IMR-90 (cell line): ENCODE data around the gene FNIP1. TPM values are rescaled to one million over a fixed set of nuclear protein-coding genes. Genes with fewer than 3 reads are reported as not detected.

ENCODE experiments used
- ATAC-seq: fragments of 200-7000 bp; cut with Tn5 transposase; 2 replicates; pipeline ENCODE4 v1.9.1; 2020; ENCODE audit warnings: low read depth, mild to moderate bottlenecking, moderate library complexity
- BruUV-seq: library from RNA; stranded (reverse); fragments of 400-500 nt; replicated peaks from 2 replicates; lab custom pipeline; 2021; lab: Mats Ljungman, UMichigan
- CTCF ChIA-PET: fragments of 300-600 bp; formaldehyde crosslinking; extraction: SDS; loops from one replicate; lab custom pipeline; 2021; ENCODE audit warnings: antibody characterized with exemption; lab: Yijun Ruan, JAX
- POLR2A ChIA-PET: fragments of 300-600 bp; sonication (Branson Sonifier 250); formaldehyde crosslinking; loops from one replicate; lab custom pipeline; 2022; ENCODE audit warnings: antibody characterized with exemption; ENCODE audit not compliant: unreplicated experiment; lab: Charles Lee
- DNase-seq: peaks from one replicate; pipeline ENCODE4 v3.0.0; 2013
- H2AFZ ChIP-seq: replicated peaks from 2 replicates; pipeline ENCODE3; 2013; ENCODE audit warnings: low read length, mild to moderate bottlenecking; ENCODE audit not compliant: poor library complexity
- H2AK5ac ChIP-seq: 2 replicates; pipeline ENCODE4 v1.6.1; 2013; ENCODE audit warnings: low read depth, low read length, inconsistent platforms
- H2AK9ac ChIP-seq: replicated peaks from 2 replicates; pipeline ENCODE3; 2013; ENCODE audit warnings: mild to moderate bottlenecking, low read depth, low read length, moderate library complexity; ENCODE audit not compliant: poor library complexity
- H2BK120ac ChIP-seq: 2 replicates; pipeline ENCODE4 v1.6.1; 2013; ENCODE audit warnings: low read depth, low read length, inconsistent platforms
- H2BK15ac ChIP-seq: 3 replicates; pipeline ENCODE4 v1.6.1; 2013; ENCODE audit warnings: low read depth, low read length, inconsistent platforms
- H2BK20ac ChIP-seq: 2 replicates; pipeline ENCODE4 v1.6.1; 2013; ENCODE audit warnings: low read depth, mild to moderate bottlenecking, inconsistent platforms, low read length, moderate library complexity
- H2BK5ac ChIP-seq: 2 replicates; pipeline ENCODE4 v1.6.1; 2013; ENCODE audit warnings: mild to moderate bottlenecking, low read depth, low read length, inconsistent platforms; ENCODE audit not compliant: poor library complexity, severe bottlenecking
- H3K14ac ChIP-seq: replicated peaks from 2 replicates; pipeline ENCODE4 v1.6.1; 2013; ENCODE audit warnings: low read depth, low read length, inconsistent platforms
- H3K18ac ChIP-seq: 2 replicates; pipeline ENCODE4 v1.6.1; 2013; ENCODE audit warnings: low read depth, low read length, control low read depth
- H3K23ac ChIP-seq: 2 replicates; pipeline ENCODE4 v1.6.1; 2013; ENCODE audit warnings: low read depth, low read length, inconsistent platforms
- H3K27ac ChIP-seq: 2 replicates; pipeline ENCODE4 v1.5.1; 2013; ENCODE audit warnings: mild to moderate bottlenecking, control low read depth, low read length; ENCODE audit not compliant: insufficient read depth
- H3K27me3 ChIP-seq: 2 replicates; pipeline ENCODE4 v1.6.1; 2013; ENCODE audit warnings: low read length; ENCODE audit not compliant: control insufficient read depth, insufficient read depth
- H3K36me3 ChIP-seq: 2 replicates; pipeline ENCODE4 v1.6.1; 2013; ENCODE audit warnings: low read length, mixed read lengths; ENCODE audit not compliant: control insufficient read depth, insufficient read depth
- H3K4ac ChIP-seq: 2 replicates; pipeline ENCODE4 v1.6.1; 2013; ENCODE audit warnings: low read depth, low read length, inconsistent platforms
- H3K4me1 ChIP-seq: 2 replicates; pipeline ENCODE4 v1.6.1; 2013; ENCODE audit warnings: low read length, mixed read lengths; ENCODE audit not compliant: control insufficient read depth, insufficient read depth
- H3K4me2 ChIP-seq: 2 replicates; pipeline ENCODE4 v1.6.1; 2013; ENCODE audit warnings: low read depth, mild to moderate bottlenecking, control low read depth, low read length, moderate library complexity
- H3K4me3 ChIP-seq: 2 replicates; pipeline ENCODE4 v1.5.1; 2013; ENCODE audit warnings: low read depth, mild to moderate bottlenecking, control low read depth, low read length, moderate library complexity; ENCODE audit not compliant: insufficient read depth
- H3K56ac ChIP-seq: 2 replicates; pipeline ENCODE4 v1.6.1; 2013; ENCODE audit warnings: low read length, inconsistent platforms; ENCODE audit not compliant: insufficient read depth; ENCODE audit errors: extremely low read depth
- H3K79me1 ChIP-seq, 2 experiments: 2 replicates each; pipeline ENCODE4 v1.6.1; 2013; ENCODE audit warnings: low read length in 2 of 2, inconsistent platforms in 1 of 2, low read depth in 1 of 2
- H3K9ac ChIP-seq: 2 replicates; pipeline ENCODE4 v1.6.1; 2013; ENCODE audit warnings: low read depth, low read length, control low read depth
- H3K9me1 ChIP-seq: 2 replicates; pipeline ENCODE4 v1.6.1; 2013; ENCODE audit warnings: low read length, inconsistent platforms; ENCODE audit not compliant: insufficient read depth
- H3K9me3 ChIP-seq: 2 replicates; pipeline ENCODE4 v1.6.1; 2013; ENCODE audit warnings: low read length; ENCODE audit not compliant: control insufficient read depth, insufficient read depth
- H4K20me1 ChIP-seq: 2 replicates; pipeline ENCODE4 v1.6.1; 2013; ENCODE audit warnings: low read length, inconsistent platforms; ENCODE audit not compliant: insufficient read depth
- H4K5ac ChIP-seq: 2 replicates; pipeline ENCODE4 v1.6.1; 2013; ENCODE audit warnings: mild to moderate bottlenecking, low read depth, low read length, control low read depth
- H4K8ac ChIP-seq, 2 experiments: 2 replicates each; pipeline ENCODE4 v1.6.1; 2013; ENCODE audit warnings: low read depth in 2 of 2, low read length in 2 of 2, control low read depth in 1 of 2, inconsistent platforms in 1 of 2
- H4K91ac ChIP-seq: 2 replicates; pipeline ENCODE4 v1.6.1; 2013; ENCODE audit warnings: low read depth, low read length, inconsistent platforms; ENCODE audit not compliant: insufficient read depth
- BHLHE40 ChIP-seq: fragments of 150-350 bp; IDR thresholded peaks from 2 replicates; pipeline ENCODE4 v1.6.1; 2016; ENCODE audit warnings: mild to moderate bottlenecking, low read depth, low read length
- FOS ChIP-seq: fragments of 150-350 bp; IDR thresholded peaks from 2 replicates; pipeline ENCODE4 v1.6.1; 2016; ENCODE audit warnings: low read depth, low read length
- NFE2L2 ChIP-seq: fragments of 150-350 bp; IDR thresholded peaks from 2 replicates; pipeline ENCODE4 v1.6.1; 2016; ENCODE audit warnings: low read depth, mild to moderate bottlenecking, low read length
- POLR2A ChIP-seq: IDR thresholded peaks from 2 replicates; pipeline ENCODE4 v1.6.1; 2012; ENCODE audit warnings: mild to moderate bottlenecking, low read depth, low read length
- RAD21 ChIP-seq: IDR thresholded peaks from 2 replicates; pipeline ENCODE4 v1.6.1; 2012; ENCODE audit warnings: low read length, improper control_type of control experiment
- SMC3 ChIP-seq: fragments of 150-350 bp; IDR thresholded peaks from 2 replicates; pipeline ENCODE4 v1.6.1; 2016; ENCODE audit warnings: low read depth, mild to moderate bottlenecking, antibody characterized with exemption, low read length, moderate library complexity
- USF2 ChIP-seq: fragments of 150-350 bp; IDR thresholded peaks from 2 replicates; pipeline ENCODE4 v1.6.1; 2017; ENCODE audit warnings: mild to moderate bottlenecking, antibody characterized with exemption, low read length, low read depth
- WGBS, 2 experiments: methylation state at CpG; one replicate each; pipeline versions ENCODE4 v1.1.5 to v1.1.7; 2013; ENCODE audit warnings: missing lambda C conversion rate in 2 of 2; ENCODE audit not compliant: insufficient read length in 1 of 2; ENCODE audit errors: extremely low coverage in 2 of 2; 5-methylcytosine and 5-hydroxymethylcytosine counted together
- dilution Hi-C: fragments of 300-500 bp; cut with HindIII; formaldehyde crosslinking; loops from one replicate; pipeline ENCODE4 v1.14.3; 2018; ENCODE audit warnings: low sequenced_read_pairs; ENCODE audit not compliant: unreplicated experiment
- in situ Hi-C: fragments of 300-500 bp; cut with MboI; formaldehyde crosslinking; loops from 3 replicates; pipeline ENCODE4 v1.14.3; 2019; ENCODE audit warnings: low sequenced_read_pairs, inconsistent platforms, mixed read lengths
- intact Hi-C: fragments of 100-400 bp; cut with micrococcal nuclease; formaldehyde crosslinking; loops from 2 replicates; pipeline ENCODE4 v1.10.0; 2022
- polyA plus RNA-seq, 3 experiments: library from polyadenylated mRNA; depleted of rRNA; stranded (reverse); fragments of >200 nt; gene quantifications; 2 replicates each; pipeline ENCODE4 v1.2.3, GENCODE V29; 2012; ENCODE audit warnings: low replicate concordance in 1 of 3
- total RNA-seq: library from RNA; depleted of rRNA; stranded (reverse); fragments of >200 nt; gene quantifications from 2 replicates; pipeline ENCODE4 v1.2.3, GENCODE V29; 2012

Gene FNIP1
- total and polyA plus RNA-seq, 2 of the 4 experiments (the other 2 are of a cell fraction): 5.6 to 34.1 TPM

GRCh38 chr5:131786900-131787692 is 9.7 kb downstream of the FNIP1 start (continued):
- no peak for TF ChIP-seq SMC3

- Histone ChIP-seq H2BK20ac (no peak overlapping the region), H3K4me1 (0 out of 2 replicates have a peak, but pooled peaks cover 2% of the 10 kb centered on the region), H3K23ac (no peak overlapping the region), H4K5ac (no peak overlapping the region), H2AK9ac (no peak overlapping the region), H2AK5ac (no peak overlapping the region), H3K9me1 (no peaks in the 10 kb centered on the region; the same call in 1 of the 2 replicates), H4K20me1 (peaks cover 86% of the 10 kb centered on the region), H3K4me3 (no peak overlapping the region), H3K27ac (no peak overlapping the region), H3K36me3 (peaks cover 4% of the 10 kb centered on the region; the same call in 1 of the 2 replicates), H3K4ac (no peak overlapping the region), H3K9me3 (no peaks in the 10 kb centered on the region), H4K91ac (no peak overlapping the region), H3K79me1 (peaks cover 27 to 49% of the 10 kb centered on the region in 2 experiments), H2BK5ac (no peak overlapping the region), H3K56ac (no peak overlapping the region), H3K18ac (no peak overlapping the region), H2BK15ac (no peak overlapping the region), H2AFZ (no peak overlapping the region), H4K8ac (no peak overlapping the region), H3K27me3 (no peaks in the 10 kb centered on the region), H3K9ac (no peak overlapping the region), H2BK120ac (no peak overlapping the region), H3K14ac (no peak overlapping the region), H3K4me2 (no peak overlapping the region)
- no CpG with 5 or more reads among the region's 1 CpG for WGBS, 2 experiments
- CTCF ChIA-PET: interaction anchor here (2.0 kb wide), 1 partner anchor 11 kb away, joined by 7 read pairs; the partner anchor contains the start of gene FNIP1
- no peak for DNase-seq
- BruUV-seq: no TSS peak
- ATAC-seq: no peak
- intact Hi-C loops (no loop called here), dilution Hi-C loops (no loop called here), in situ Hi-C loops (no loop called here)
- TF ChIP-seq NFE2L2 (no peak), POLR2A (no peak), FOS (no peak), BHLHE40 (no peak), RAD21 (no peak), SMC3 (no peak), USF2 (no peak)
- POLR2A ChIA-PET: no interaction called here
These were observed 10.8 kb downstream of the FNIP1 start for GRCh38 chr5:131786036-131786435.
